ENCODE measurements around the gene RAB6B. TPM values are rescaled to one million over a fixed set of nuclear protein-coding genes. Genes with fewer than 3 reads are reported as not detected.

Gene RAB6B
- polyA plus RNA-seq, 1 donor (not counting 4 experiments of a cell fraction or from before 2014, with no cell fraction given): 2.2 TPM

DNA sequence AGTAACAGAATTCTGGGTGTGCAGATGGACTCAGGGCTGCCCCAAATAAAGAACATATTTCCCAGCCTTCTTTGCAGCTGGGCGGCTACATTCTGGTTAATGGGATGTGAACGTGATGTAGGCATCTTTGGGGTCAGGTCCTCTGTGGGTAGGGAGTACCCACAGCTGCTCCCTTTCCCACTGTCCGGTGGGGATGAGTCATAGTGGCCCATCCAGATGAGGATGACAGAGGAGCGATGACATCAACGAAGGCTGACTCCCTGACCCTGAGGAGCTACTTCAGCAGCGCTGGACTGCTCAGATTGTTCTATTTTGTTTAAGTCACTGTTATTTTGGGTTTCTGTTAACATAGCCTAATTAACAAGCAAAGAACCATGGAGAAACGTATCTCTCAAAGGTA lies 52.0 kb downstream of the RAB6B start:
- Histone ChIP-seq H3K9me1 (ENCODE audit: control insufficient read depth, extremely low read depth, insufficient read depth, low read length) (no peaks in the 10 kb centered on the region), H3K36me3 (ENCODE audit: control insufficient read depth in 2 of 2, extremely low read depth in 1 of 2, insufficient read depth in 2 of 2, low read length in 2 of 2) (no peaks in the 10 kb centered on the region), H3K9me3 (ENCODE audit: control insufficient read depth, low read depth, low read length) (no peaks in the 10 kb centered on the region), H3K4me1 (ENCODE audit: control insufficient read depth, extremely low read depth, insufficient read depth, low read length) (no peaks in the 10 kb centered on the region), H3K4me3 (ENCODE audit: control insufficient read depth in 2 of 3, extremely low read depth in 1 of 3, insufficient read depth in 2 of 3, low read depth in 1 of 3, low read length in 3 of 3) (no peak overlapping the region), H3K27me3 (ENCODE audit: control insufficient read depth, extremely low read depth, insufficient read depth, low read length) (peaks cover 5% of the 10 kb centered on the region), H2AFZ (ENCODE audit: control insufficient read depth, low read length) (no peak overlapping the region), H3K4me2 (ENCODE audit: control insufficient read depth, extremely low read depth, insufficient read depth, low read depth, low read length) (no peak overlapping the region), H3K79me2 (ENCODE audit: control insufficient read depth, insufficient read depth, low read length) (no peaks in the 10 kb centered on the region), H4K20me1 (ENCODE audit: control insufficient read depth, extremely low read depth, insufficient read depth, low read length) (no peaks in the 10 kb centered on the region), H3K9ac (ENCODE audit: control insufficient read depth, extremely low read depth, insufficient read depth, low read length) (no peak overlapping the region), H3K27ac (ENCODE audit: control insufficient read depth, insufficient read depth, low read length) (no peak overlapping the region)
- no peak for DNase-seq (ENCODE audit: low read depth, low spot score)
- TF ChIP-seq, protein P1, sequence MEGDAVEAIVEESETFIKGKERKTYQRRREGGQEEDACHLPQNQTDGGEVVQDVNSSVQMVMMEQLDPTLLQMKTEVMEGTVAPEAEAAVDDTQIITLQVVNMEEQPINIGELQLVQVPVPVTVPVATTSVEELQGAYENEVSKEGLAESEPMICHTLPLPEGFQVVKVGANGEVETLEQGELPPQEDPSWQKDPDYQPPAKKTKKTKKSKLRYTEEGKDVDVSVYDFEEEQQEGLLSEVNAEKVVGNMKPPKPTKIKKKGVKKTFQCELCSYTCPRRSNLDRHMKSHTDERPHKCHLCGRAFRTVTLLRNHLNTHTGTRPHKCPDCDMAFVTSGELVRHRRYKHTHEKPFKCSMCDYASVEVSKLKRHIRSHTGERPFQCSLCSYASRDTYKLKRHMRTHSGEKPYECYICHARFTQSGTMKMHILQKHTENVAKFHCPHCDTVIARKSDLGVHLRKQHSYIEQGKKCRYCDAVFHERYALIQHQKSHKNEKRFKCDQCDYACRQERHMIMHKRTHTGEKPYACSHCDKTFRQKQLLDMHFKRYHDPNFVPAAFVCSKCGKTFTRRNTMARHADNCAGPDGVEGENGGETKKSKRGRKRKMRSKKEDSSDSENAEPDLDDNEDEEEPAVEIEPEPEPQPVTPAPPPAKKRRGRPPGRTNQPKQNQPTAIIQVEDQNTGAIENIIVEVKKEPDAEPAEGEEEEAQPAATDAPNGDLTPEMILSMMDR (optimal IDR thresholded peaks at IDR 0.05 in 1 of 3, IDR thresholded peaks at IDR 0.05 in 1 of 3, conservative IDR thresholded peaks at IDR 0.05 in 1 of 3; ENCODE audit: extremely low read depth in 1 of 3, insufficient read depth in 2 of 3, low read length in 3 of 3): no peak
- TF ChIP-seq EZH2 (IDR thresholded peaks at IDR 0.05; ENCODE audit: low read length): no peak
- dilution Hi-C loops (cut with MboI; ENCODE audit: extremely low pct_ligation_motif_present, low sequenced_read_pairs): no loop called here
- no peak for FAIRE-seq

DNA sequence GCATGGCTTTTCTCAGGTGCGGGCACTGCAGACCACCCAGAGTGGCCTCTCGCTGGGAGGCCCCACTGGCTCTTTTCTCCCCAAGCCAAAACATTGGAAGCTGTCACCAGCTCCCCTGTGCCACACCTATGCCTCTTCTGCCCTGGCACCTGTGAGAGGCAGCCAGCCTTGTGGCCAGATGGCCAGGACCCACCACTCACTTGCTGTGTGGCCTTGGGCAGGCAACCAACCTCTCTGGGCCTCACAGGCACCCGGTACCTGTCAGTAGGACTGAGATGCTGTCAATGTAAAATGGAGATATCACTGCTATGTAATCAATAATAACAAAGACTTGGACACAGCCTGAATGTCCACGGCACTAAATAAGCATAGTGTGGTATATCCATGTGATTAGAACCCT lies 53.5 kb downstream of the RAB6B start:
- Histone ChIP-seq H3K4me1 (ENCODE audit: control insufficient read depth, extremely low read depth, insufficient read depth, low read length) (no peaks in the 10 kb centered on the region), H3K9ac (ENCODE audit: control insufficient read depth, extremely low read depth, insufficient read depth, low read length) (no peak overlapping the region), H3K4me2 (ENCODE audit: control insufficient read depth, extremely low read depth, insufficient read depth, low read depth, low read length) (no peak overlapping the region), H2AFZ (ENCODE audit: control insufficient read depth, low read length) (no peak overlapping the region), H4K20me1 (ENCODE audit: control insufficient read depth, extremely low read depth, insufficient read depth, low read length) (no peaks in the 10 kb centered on the region), H3K9me3 (ENCODE audit: control insufficient read depth, low read depth, low read length) (no peaks in the 10 kb centered on the region), H3K27me3 (ENCODE audit: control insufficient read depth, extremely low read depth, insufficient read depth, low read length) (peaks cover 3% of the 10 kb centered on the region), H3K4me3 (ENCODE audit: control insufficient read depth in 2 of 3, extremely low read depth in 1 of 3, insufficient read depth in 2 of 3, low read depth in 1 of 3, low read length in 3 of 3) (no peak overlapping the region), H3K79me2 (ENCODE audit: control insufficient read depth, insufficient read depth, low read length) (no peaks in the 10 kb centered on the region), H3K9me1 (ENCODE audit: control insufficient read depth, extremely low read depth, insufficient read depth, low read length) (no peaks in the 10 kb centered on the region), H3K27ac (ENCODE audit: control insufficient read depth, insufficient read depth, low read length) (no peak overlapping the region), H3K36me3 (ENCODE audit: control insufficient read depth in 2 of 2, extremely low read depth in 1 of 2, insufficient read depth in 2 of 2, low read length in 2 of 2) (no peaks in the 10 kb centered on the region)
- DNase-seq (ENCODE audit: low read depth, low spot score) (no peak), FAIRE-seq (no peak)
- TF ChIP-seq, protein P1 (optimal IDR thresholded peaks at IDR 0.05 in 1 of 3, IDR thresholded peaks at IDR 0.05 in 1 of 3, conservative IDR thresholded peaks at IDR 0.05 in 1 of 3; ENCODE audit: extremely low read depth in 1 of 3, insufficient read depth in 2 of 3, low read length in 3 of 3): no peak
- no peak for TF ChIP-seq EZH2 (IDR thresholded peaks at IDR 0.05; ENCODE audit: low read length)
- dilution Hi-C loops (cut with MboI; ENCODE audit: extremely low pct_ligation_motif_present, low sequenced_read_pairs): no loop called here
